ENCODE results near the gene DGKZ.
"Not testable (repeated sequence)": the region's sequence is repeated elsewhere in the genome, so short reads cannot be mapped to it uniquely, and the experiment has no call there.

The DGKZ gene

DNA sequence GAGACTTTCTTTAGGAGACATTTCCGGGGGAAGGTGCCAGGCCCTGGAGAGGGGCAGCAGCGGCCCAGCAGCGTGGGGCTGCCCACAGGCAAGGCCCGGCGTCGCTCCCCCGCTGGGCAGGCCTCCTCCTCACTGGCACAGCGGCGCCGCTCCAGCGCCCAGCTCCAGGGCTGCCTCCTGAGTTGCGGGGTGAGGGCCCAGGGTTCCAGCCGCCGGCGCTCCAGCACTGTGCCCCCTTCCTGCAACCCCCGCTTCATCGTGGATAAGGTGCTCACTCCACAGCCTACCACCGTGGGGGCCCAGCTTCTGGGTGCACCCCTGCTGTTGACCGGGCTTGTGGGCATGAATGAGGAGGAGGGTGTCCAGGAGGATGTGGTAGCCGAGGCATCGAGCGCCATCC is 19.0 kb downstream of the DGKZ start:
- in situ Hi-C loops (cut with MboI; ENCODE audit: low sequenced_read_pairs) = no loop called here

DNA sequence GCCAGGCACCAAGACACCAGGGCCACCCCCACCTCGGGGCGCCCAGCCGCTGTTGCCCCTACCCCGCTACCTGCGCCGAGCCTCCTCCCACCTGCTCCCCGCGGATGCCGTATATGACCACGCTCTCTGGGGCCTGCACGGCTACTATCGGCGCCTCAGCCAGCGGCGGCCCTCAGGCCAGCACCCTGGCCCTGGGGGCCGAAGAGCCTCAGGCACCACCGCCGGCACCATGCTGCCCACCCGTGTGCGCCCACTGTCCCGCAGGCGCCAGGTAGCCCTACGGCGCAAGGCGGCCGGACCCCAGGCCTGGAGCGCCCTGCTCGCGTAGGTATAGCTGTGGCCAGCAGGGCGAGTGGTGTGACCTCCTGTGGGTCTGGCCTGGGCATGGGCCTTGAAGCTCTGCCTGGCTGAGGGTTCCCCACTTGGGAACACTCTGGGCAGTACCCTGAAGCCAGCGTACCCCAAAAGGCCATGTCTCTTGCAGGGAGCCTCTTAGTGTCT is 19.4 kb downstream of the DGKZ start:
- in situ Hi-C loops (cut with MboI; ENCODE audit: low sequenced_read_pairs) = no loop called here

DNA sequence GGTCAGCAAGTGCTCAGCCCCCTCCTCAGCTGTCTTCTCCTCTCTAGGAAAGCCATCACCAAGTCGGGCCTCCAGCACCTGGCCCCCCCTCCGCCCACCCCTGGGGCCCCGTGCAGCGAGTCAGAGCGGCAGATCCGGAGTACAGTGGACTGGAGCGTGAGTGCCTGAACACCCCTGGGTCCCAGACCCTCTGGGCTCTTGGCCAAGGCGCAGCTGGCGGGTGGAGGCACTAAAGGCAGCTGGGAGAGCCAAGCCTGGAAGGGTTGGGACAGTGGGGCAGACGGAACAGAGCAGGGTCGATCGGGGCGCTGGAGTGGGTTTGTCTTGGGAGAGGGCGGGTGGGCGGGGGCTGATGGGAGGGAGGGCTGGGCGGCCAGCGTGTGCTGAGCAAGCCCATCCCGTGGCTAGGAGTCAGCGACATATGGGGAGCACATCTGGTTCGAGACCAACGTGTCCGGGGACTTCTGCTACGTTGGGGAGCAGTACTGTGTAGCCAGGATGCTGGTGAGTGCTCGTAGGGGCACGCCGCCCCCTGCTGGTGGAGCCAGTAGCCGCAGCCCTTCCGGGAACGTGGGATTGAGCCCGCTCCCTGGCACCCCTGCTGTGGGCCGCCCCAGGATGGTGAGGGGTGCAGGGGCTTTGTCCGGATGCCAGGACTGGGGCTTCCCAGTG is 20.1 kb downstream of the DGKZ start:
- in situ Hi-C loops (cut with MboI; ENCODE audit: low sequenced_read_pairs) = no loop called here

DNA sequence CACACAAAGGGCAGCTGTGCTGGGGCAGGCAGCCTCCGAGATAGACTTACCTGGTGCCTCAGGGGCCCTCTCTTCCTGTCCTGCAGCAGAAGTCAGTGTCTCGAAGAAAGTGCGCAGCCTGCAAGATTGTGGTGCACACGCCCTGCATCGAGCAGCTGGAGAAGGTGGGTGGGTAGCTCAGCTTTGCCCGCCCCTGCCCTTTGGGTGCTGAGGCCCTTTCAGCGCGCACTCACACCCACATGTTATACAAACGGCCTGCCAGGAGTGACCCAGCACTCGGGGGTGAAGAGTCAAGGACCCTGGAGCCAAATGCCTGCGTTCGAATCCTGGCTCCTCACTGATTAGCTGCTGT is 20.6 kb downstream of the DGKZ start:
- in situ Hi-C loops (cut with MboI; ENCODE audit: low sequenced_read_pairs) = no loop called here

DNA sequence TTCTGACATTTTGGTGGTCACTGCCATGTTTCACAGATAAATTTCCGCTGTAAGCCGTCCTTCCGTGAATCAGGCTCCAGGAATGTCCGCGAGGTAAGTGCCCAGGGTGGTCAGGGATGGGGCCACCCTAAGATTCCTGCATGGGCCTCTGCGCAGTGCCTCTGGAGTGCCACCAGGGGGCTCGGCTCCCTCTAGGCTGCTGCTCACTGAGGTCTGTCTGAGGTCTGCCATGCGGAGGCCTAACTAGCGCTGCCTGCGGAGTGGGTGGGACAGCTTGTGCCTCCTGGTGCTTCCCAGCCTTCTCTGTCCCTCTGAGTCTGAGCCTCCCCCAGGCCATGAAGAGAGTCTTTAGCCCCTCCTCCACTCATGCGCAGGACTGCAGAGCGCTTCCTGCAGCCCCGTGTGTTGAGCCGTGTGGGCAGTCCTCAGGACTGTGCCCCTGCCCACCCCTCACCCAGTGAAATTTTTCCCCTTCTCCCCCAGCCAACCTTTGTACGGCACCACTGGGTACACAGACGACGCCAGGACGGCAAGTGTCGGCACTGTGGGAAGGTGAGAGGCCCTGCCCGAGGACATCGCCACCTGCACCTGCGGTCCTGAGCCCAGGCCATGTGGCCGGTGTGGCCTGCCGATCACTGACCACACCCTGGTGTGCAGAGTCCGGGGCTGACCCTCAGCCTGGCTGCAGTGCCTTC is 22.3 kb downstream of the DGKZ start:
- in situ Hi-C loops (cut with MboI; ENCODE audit: low sequenced_read_pairs) = no loop called here

DNA sequence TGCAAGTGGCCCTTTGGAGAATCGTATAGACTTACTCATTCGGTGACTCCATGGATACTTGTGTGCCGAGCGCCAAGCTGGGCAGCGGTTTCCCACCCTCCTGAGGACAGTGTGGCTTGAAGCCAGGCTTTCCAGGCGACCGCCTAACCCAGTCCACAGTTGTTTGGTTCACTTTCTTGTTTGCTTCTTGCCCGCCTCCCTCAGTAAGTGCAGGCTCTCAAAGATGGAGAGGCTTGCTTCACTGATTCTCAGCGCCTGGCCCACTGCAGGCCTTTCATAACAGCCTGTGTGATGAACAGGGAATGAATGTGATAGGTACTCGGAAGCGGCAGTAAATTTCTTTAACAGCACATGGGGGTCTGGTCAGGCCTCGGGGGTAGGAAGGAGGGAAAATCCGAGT is 23.0 kb downstream of the DGKZ start:
- in situ Hi-C loops (cut with MboI; ENCODE audit: low sequenced_read_pairs) = no loop called here

DNA sequence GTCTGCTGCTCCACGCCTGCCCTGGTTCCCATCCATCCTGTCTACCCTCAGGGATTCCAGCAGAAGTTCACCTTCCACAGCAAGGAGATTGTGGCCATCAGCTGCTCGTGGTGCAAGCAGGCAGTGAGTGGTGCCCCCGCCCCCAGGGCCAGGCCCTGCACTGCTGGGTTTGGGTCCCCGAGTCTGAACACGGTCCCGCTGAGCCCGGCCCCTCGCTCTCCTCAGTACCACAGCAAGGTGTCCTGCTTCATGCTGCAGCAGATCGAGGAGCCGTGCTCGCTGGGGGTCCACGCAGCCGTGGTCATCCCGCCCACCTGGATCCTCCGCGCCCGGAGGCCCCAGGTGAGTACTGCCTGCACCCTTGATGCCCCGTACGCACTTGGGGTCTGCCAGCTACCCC is 24.0 kb downstream of the DGKZ start:
- in situ Hi-C loops (cut with MboI; ENCODE audit: low sequenced_read_pairs) = not testable (repeated sequence)

DNA sequence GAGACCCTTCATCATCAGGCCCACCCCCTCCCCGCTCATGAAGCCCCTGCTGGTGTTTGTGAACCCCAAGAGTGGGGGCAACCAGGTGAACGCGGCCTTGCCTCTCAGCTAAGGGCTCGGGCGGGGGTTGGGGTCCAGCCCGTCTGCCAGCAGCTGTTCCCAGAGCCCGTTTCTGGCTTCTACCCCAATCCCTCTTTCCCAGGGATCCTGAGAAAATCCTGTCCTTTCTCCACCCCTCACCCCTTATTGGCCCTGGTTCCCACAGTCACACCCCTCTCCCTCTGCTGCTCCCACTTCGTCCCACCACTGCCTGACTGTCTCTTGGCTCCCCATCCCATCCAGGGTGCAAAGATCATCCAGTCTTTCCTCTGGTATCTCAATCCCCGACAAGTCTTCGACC is 24.8 kb downstream of the DGKZ start:
- in situ Hi-C loops (cut with MboI; ENCODE audit: low sequenced_read_pairs) = no loop called here

DNA sequence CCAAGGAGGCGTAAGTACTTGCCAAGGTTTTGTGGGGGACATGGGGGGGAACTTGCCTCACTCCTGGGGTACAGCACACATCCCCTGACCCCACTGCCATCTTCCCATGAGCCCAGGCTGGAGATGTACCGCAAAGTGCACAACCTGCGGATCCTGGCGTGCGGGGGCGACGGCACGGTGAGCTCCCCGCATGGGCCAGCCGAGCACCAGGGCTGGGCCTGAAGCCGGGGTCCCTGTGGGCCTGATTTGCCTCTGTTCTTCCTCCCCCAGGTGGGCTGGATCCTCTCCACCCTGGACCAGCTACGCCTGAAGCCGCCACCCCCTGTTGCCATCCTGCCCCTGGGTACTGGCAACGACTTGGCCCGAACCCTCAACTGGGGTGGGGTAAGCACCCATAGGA is 25.2 kb downstream of the DGKZ start:
- in situ Hi-C loops (cut with MboI; ENCODE audit: low sequenced_read_pairs) = not testable (repeated sequence)

DNA sequence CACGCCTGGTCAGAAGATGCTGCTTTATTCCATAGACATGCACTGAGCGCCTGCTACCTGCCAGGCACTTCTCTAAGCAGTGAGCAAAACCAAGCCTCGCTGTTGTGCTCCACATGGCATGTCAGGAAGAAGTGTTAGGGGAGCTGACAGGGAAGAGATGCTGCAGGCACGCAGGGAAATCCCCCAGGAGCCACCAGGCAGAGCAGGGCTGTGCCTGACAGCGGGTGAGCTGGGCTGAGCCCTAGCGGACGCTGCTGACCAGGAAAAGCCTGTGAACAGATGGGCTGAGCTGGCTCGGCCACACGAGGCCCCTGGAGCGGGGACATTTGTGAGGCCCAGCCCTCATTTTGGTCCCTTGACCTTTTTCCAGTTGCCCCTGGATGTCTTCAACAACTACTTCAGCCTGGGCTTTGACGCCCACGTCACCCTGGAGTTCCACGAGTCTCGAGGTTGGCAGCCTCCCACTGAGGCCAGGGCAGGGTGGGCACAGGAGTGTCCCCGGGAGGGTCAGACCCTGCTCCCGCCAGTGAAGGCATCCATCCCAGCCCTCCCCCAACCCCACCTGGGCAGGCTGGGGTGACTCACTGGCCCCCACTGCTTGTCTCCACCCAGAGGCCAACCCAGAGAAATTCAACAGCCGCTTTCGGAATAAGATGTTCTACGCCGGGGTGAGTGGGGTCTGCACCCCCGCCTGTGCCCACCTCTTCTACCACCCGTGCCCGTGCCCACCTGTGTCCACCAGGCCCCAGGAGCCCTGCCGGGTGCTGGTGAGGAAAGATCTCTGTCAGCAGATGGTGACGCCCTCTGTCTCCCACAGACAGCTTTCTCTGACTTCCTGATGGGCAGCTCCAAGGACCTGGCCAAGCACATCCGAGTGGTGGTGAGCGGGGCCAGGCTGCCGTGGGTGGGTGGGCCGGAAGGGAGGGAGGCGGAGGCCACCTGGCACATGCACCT is 26.8 kb downstream of the DGKZ start:
- in situ Hi-C loops (cut with MboI; ENCODE audit: low sequenced_read_pairs) = no loop called here

DNA sequence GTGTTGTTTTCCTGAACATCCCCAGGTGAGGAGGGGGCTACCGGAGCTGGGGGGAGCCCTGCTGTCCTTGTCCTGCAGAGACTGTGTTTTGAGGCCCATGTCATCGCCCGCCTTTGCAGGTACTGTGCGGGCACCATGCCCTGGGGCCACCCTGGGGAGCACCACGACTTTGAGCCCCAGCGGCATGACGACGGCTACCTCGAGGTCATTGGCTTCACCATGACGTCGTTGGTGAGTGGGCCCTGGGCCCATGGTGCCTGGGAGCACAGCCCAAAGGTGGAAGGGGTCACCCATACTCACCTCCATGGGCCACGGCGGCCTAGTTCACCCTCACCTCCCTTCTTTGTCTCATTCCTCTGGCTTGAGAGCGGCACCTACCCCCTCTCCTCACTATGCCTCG is 27.6 kb downstream of the DGKZ start:
- in situ Hi-C loops (cut with MboI; ENCODE audit: low sequenced_read_pairs) = no loop called here

DNA sequence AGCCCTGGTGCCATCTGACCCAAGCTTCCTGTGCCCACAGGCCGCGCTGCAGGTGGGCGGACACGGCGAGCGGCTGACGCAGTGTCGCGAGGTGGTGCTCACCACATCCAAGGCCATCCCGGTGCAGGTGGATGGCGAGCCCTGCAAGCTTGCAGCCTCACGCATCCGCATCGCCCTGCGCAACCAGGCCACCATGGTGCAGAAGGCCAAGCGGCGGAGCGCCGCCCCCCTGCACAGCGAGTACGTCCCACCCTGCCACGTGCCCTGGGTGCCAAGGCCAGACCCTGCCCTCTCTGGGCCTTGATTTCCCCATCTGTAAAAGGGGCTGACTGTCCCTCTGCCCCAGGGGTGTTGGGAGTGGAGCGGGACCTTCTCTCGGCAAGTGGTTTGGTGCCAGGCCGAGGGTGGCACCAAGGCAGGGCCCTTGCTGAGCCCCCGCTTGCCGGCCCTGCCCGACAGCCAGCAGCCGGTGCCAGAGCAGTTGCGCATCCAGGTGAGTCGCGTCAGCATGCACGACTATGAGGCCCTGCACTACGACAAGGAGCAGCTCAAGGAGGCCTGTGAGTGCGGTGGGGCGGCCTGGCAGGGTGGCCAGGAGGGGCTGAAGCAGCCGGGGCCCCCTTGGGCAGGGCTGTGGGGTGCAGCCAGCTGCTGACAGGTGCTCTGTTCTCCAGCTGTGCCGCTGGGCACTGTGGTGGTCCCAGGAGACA is 28.3 kb downstream of the DGKZ start:
- in situ Hi-C loops (cut with MboI; ENCODE audit: low sequenced_read_pairs) = no loop called here

DNA sequence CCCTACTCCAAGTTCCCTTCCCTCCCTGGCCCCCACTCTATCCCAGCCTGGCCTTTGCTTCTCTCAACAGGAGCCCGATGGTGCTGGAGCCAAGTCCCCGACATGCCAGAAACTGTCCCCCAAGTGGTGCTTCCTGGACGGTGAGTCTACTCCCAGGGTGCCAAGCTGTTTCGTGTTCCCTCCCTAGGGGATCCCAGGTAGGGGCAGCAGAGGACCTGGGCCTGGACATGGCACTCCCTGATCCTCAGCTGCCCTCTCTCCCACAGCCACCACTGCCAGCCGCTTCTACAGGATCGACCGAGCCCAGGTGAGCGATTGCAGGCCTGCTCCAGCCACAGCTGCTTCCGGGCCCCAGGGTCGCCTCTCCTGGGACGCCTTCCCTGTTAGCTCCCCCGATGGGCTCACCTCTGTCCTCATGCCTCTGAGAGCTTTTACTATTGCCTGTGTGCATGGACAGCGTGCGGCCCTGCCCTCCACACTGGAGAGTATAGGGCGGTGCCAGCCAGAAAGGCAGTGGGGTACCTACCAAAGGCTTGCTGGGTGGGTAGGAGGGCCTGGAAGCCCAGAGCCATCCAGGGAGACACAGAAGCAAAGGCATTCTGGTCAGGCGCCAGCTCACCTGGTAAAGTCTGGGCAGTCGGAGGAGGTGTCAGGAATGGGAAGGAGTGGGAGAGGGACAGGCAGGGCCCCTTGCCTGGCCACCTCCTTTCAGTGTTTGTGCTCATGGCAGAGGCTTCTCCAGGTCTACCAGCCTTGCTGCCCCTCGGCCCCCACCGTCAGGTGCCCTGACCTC is 29.2 kb downstream of the DGKZ start:
- in situ Hi-C loops (cut with MboI; ENCODE audit: low sequenced_read_pairs) = no loop called here

DNA sequence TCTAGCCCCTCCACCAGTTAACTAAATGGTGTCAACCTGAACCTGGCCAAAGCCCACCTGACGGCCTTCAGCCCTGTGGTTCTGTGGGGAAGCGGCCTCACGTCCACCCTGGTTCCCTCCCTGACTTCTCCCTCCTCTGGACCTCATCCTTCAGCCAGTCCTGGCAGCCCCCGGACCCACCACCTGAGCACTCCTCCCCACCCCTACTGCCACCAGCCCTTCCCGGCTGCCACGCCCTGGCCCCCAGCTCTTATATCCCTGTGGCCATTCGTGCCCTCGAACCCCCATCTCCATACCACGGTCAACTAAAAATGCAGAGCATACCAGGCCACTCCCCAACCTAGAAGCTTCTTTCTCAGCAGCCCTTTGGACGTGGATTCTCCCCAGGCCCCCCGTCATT is 30.0 kb downstream of the DGKZ start:
- in situ Hi-C loops (cut with MboI; ENCODE audit: low sequenced_read_pairs) = no loop called here

DNA sequence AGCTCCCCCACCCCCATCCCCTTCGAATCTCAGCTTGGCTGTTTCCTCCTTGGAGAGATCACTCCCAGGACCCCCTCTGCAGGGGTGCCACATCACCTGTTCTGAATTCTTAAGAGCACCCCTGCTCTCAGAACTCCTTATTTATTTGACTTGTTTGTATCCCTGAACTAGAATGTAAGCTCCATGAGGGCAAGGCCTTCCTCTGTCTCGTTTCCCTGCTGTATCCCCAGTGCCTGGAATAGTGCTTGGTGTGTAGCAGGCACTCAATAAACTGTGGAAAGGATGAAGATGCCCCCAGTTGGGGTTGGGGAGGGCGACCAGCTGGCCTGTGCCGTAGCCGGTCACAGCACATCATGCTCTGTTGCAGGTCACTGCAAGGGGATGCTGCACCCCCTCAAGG is 30.6 kb downstream of the DGKZ start:
- in situ Hi-C loops (cut with MboI; ENCODE audit: low sequenced_read_pairs) = no loop called here

DNA sequence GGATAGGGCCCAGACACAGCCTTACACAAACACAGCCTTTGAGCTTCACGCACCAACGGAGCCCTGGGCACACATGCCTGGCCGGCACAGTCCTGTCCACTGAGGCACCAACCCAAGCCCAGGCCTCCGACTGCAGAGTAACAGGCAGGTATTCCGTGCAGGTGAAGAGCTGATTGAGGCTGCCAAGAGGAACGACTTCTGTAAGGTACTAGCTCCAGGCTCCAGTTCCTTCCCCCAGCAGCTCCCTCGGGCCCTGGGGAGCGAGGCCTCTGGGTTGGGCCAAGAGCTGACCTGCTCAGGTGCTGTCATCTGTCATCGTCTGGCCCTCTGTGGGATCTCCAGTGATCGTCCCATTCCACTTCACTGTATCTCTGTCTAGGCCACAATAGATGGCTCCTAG is 31.0 kb downstream of the DGKZ start:
- in situ Hi-C loops (cut with MboI; ENCODE audit: low sequenced_read_pairs) = no loop called here

DNA sequence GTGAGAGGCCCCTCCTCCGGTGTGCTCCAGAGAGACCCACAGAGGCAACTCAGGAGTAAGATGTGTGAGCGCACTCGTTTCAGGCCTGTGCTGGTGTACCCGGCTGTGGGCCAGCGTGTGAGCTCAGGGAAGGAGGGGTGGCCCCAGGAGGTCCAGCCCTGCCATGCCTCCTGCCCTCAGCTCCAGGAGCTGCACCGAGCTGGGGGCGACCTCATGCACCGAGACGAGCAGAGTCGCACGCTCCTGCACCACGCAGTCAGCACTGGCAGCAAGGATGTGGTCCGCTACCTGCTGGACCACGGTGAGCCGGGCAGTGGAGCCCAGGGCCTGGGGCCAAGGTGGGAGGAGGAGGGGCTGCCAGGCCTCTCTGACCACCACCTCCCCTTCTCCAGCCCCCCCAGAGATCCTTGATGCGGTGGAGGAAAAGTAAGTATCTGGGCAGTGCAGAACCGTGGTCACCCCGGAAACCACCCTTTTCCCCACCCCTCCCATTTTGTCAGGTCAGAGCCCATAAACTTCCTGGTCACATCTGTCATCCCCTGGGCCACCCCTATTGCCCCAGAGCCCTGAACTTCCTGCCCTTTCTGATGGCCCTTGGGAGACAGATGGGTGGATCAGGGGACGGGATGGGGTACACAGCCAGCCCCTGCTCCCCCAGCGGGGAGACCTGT is 31.7 kb downstream of the DGKZ start:
- in situ Hi-C loops (cut with MboI; ENCODE audit: low sequenced_read_pairs) = no loop called here

DNA sequence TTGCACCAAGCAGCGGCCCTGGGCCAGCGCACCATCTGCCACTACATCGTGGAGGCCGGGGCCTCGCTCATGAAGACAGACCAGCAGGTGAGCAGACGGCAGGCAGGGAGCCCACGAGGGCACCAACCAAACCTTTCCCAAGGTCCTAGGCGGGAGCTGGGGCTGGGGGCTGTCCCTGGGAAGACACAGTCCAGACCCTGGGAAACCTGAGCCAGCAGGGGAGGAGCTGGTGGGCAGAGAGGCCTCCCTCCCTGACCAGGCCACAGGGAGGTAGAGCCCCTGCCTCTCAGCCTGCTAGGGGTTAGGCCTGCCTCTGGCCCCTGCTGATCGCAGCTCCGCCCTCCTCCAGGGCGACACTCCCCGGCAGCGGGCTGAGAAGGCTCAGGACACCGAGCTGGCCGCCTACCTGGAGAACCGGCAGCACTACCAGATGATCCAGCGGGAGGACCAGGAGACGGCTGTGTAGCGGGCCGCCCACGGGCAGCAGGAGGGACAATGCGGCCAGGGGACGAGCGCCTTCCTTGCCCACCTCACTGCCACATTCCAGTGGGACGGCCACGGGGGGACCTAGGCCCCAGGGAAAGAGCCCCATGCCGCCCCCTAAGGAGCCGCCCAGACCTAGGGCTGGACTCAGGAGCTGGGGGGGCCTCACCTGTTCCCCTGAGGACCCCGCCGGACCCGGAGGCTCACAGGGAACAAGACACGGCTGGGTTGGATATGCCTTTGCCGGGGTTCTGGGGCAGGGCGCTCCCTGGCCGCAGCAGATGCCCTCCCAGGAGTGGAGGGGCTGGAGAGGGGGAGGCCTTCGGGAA is 32.4 kb downstream of the DGKZ start:
- in situ Hi-C loops (cut with MboI; ENCODE audit: low sequenced_read_pairs) = loop anchor here (10.0 kb wide), 1 partner anchor 145 kb away; no protein-coding TSS in a partner anchor
